Transverse colon (tissue), 4 donors: ENCODE measurements around the gene LRR1. TPM values are rescaled to one million over a fixed set of nuclear protein-coding genes. Genes with fewer than 3 reads are reported as not detected.
A peak's percentile ranks its signal among the peaks of the same experiment; 100 is the strongest.

ENCODE experiments used
- DNase-seq: peaks from one replicate; pipeline ENCODE4 v3.0.0-alpha.2; 2019
- H3K27ac ChIP-seq, 4 donors: fragments of 200-600 bp; sonication (generic); 2 replicates each; pipeline ENCODE4 v1.5.1; 2016 to 2018; ENCODE audit warnings: inconsistent platforms in 4 of 4
- H3K27me3 ChIP-seq: fragments of 200-600 bp; sonication (generic); 2 replicates; pipeline ENCODE4 v1.5.1; 2017; ENCODE audit warnings: inconsistent platforms
- H3K36me3 ChIP-seq, 4 donors: fragments of 200-600 bp; sonication (generic); 2 replicates each; pipeline ENCODE4 v1.5.1; 2017 to 2019; ENCODE audit warnings: inconsistent platforms in 4 of 4
- H3K4me1 ChIP-seq, 4 donors: fragments of 200-600 bp; sonication (generic); 2 replicates each; pipeline ENCODE4 v1.5.1; 2017 to 2020; ENCODE audit warnings: inconsistent platforms in 4 of 4
- H3K4me3 ChIP-seq, 4 donors: fragments of 200-600 bp; sonication (generic); 1 replicate in 1 of 4; 2 replicates in 3 of 4; pipeline versions ENCODE4 v1.5.1 to v1.6.1; 2017 to 2019; ENCODE audit warnings: inconsistent platforms in 4 of 4
- H3K9me3 ChIP-seq, 2 donors: fragments of 200-600 bp; sonication (generic); 2 replicates each; pipeline ENCODE4 v1.5.1; 2017 to 2019; ENCODE audit warnings: inconsistent platforms in 2 of 2
- EP300 ChIP-seq: sonication (generic); formaldehyde crosslinking; IDR thresholded peaks from one replicate; pipeline ENCODE4 v1.6.1; 2017; ENCODE audit warnings: antibody characterized with exemption, low read depth
- POLR2A ChIP-seq: fragments of 450-650 bp; IDR thresholded peaks from one replicate; pipeline ENCODE4 v1.6.1; 2016; ENCODE audit warnings: antibody characterized with exemption, mild to moderate bottlenecking, moderate library complexity
- POLR2AphosphoS5 ChIP-seq, 3 donors: sonication (generic); formaldehyde crosslinking; IDR thresholded peaks; one replicate each; pipeline ENCODE4 v1.6.1; 2016; ENCODE audit warnings: antibody characterized with exemption in 3 of 3
- WGBS, 2 donors: methylation state at CpG; one replicate each; pipeline ENCODE4 v1.1.5; 2018; ENCODE audit warnings: low coverage in 1 of 2; 5-methylcytosine and 5-hydroxymethylcytosine counted together
- in situ Hi-C, 4 donors: fragments of 200-750 bp; cut with MboI; loops; one replicate each; pipeline versions ENCODE4 v1.15.0 to v1.15.1; 2017; ENCODE audit warnings: low sequenced_read_pairs in 3 of 4, low pct_ligation_motif_present in 1 of 4, low pct_unique_long_range_greater_than_20kb in 1 of 4
- intact Hi-C: fragments of 100-400 bp; cut with DNase I; formaldehyde crosslinking; loops from one replicate; pipeline ENCODE4 v1.15.1; 2023; ENCODE audit warnings: low total_unique reads
- total RNA-seq, 4 donors: library from RNA; depleted of rRNA; stranded (reverse); fragments of >200 nt; gene quantifications; one replicate each; pipeline ENCODE4 v1.1.0, GENCODE V29; 2016
- TF ChIP-seq, protein P1 (sequence below), 5 experiments: fragments of 200-600 bp in 3 of 5; fragments of 450-650 bp in 2 of 5; sonication (generic) in 3 of 5; IDR thresholded peaks; 1 replicate in 2 of 5; 2 replicates in 3 of 5; pipeline ENCODE4 v1.5.1; 2016 to 2017; ENCODE audit warnings: antibody characterized with exemption in 5 of 5, inconsistent platforms in 3 of 5, mild to moderate bottlenecking in 2 of 5, moderate library complexity in 1 of 5

The LRR1 gene
- total RNA-seq, 4 donors from 2014 or later, result 3.0 to 17.1 (median 12.4) TPM; not detected in 1

DNA sequence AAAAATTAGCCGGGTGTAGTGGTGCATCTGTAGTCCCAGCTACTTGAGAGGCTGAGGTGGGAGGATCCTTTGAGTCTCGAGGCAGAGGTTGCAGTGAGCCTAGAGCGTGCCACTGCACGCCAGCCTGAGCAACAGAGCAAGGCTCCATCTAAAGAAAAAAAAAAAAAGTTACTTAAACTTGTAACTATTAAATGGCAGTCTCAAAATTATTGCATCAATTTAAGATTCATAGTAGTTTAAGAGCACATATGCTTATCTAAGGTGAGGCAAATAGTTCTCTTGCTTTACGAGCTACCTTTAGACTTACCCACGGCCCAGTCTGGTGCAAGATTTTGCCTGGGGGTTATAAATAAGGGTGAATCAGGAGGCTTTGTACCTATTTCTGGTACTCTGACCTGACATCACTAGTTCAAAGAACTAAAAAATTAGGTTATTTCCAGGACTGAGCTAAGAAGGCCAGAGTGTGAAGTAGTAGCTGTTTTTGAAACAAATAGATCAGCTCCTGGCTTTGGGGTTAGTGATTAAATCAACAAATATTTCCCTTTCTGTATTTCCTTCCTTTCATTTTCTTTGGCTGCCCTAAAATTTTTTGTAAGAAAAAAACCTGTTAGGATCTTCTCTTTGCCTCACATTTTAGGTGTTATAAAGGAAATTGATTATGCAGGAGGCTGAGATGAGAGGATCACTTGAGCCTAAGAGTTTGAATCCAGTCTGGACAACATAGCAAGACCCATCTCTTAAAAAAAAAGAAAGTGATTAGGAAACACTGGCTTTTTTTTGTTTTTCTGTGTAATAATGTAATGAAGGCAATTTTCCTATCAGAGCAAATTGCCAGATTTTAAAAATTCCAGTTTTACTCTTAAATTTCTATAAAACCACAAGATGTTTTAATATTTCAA, 25.4 kb downstream of the LRR1 start:
- Histone ChIP-seq H3K9me3 (no peaks in the 10 kb centered on the region), H3K4me1 (peaks cover 5 to 42% (median 36%) of the 10 kb centered on the region in 4 donors), H3K4me3 (peak overlapping the region in 1 of 4 donors; percentile 5), H3K36me3 (peaks cover 0 to 10% (median 0%) of the 10 kb centered on the region in 4 donors), H3K27ac (peak overlapping the region; percentile 44 to 95 (median 79)), H3K27me3 (no peaks in the 10 kb centered on the region)
- DNase-seq, result peak; percentile 19
- in situ Hi-C loops (no loop called here), intact Hi-C loops (no loop called here)
- 55 to 100% methylated on average over 2 to 6 of the region's 6 CpGs for WGBS, 2 donors
- TF ChIP-seq, protein P1, sequence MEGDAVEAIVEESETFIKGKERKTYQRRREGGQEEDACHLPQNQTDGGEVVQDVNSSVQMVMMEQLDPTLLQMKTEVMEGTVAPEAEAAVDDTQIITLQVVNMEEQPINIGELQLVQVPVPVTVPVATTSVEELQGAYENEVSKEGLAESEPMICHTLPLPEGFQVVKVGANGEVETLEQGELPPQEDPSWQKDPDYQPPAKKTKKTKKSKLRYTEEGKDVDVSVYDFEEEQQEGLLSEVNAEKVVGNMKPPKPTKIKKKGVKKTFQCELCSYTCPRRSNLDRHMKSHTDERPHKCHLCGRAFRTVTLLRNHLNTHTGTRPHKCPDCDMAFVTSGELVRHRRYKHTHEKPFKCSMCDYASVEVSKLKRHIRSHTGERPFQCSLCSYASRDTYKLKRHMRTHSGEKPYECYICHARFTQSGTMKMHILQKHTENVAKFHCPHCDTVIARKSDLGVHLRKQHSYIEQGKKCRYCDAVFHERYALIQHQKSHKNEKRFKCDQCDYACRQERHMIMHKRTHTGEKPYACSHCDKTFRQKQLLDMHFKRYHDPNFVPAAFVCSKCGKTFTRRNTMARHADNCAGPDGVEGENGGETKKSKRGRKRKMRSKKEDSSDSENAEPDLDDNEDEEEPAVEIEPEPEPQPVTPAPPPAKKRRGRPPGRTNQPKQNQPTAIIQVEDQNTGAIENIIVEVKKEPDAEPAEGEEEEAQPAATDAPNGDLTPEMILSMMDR (IDR thresholded peaks at IDR 0.05), result no peak
- TF ChIP-seq POLR2AphosphoS5 (IDR thresholded peaks at IDR 0.05), result peak in 1 of 3 donors; percentile 15

DNA sequence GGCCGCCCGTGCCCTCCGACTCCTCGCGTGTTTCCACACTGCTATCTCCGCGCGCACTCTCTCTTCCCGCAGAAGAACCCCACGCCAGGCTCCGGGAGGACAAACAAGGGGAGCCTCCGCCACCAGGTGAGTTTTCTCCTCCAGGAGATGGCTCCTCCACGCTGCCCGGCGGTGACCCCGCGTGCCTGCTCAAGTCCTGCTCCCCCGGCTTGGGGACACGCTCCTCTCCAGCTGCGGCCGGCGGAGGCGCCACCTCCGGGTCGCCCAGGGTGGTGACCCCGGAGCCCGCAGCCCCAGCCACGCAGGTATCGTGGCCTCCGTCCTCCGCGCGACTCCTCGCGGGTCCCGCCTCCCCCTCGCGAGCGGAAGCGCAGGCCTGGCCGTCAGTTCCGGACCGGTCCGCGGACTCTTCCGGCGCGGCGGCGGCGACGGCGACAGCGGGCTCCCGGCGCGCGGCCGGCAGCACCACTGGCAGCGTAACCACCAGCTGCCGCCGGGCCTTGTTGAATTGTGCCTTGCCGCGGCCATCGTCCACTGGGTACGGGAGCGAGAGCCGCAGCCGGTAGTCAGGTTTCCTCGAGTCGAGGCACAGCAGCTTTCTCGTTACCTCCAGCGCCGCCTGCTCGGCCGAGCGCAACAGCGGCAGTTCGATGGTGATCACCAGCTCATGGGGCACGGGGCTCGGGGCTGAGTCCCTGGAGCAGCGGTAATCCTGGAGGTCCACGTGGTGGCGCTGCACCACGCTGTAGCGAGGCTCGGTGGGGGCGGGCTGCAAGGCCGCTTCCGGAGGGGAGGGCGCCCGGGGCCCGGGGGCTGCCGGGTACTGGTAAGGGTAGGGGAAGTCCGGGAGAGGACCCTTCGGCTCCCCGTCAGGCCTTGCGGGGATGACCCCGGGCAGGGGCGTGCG, 35.2 kb downstream of the LRR1 start:
- no peaks in the 10 kb centered on the region for H3K9me3 ChIP-seq
- no peaks in the 10 kb centered on the region for H3K36me3 ChIP-seq
- in situ Hi-C loops (loop anchor here (10.0 to 25.0 kb wide), 5 partner anchors 128 to 478 kb away; partner anchors contain the start of genes KLHDC2 (in 3 of the 4), NEMF (in 1 of the 4) and VCPKMT (in 1 of the 4)), intact Hi-C loops (no loop called here)
- peak overlapping the region; percentile 65 to 90 (median 76) for H3K4me3 ChIP-seq
- TF ChIP-seq EP300 (no peak), POLR2A (peak; percentile 83), POLR2AphosphoS5 (IDR thresholded peaks at IDR 0.05) (peak; percentile 37 to 86 (median 79))
- TF ChIP-seq, protein P1 (IDR thresholded peaks at IDR 0.05), result peak; percentile 74 to 81 (median 76)
- H3K4me1 ChIP-seq, result peaks cover 17 to 44% (median 29%) of the 10 kb centered on the region in 4 donors
- DNase-seq, result peak; percentile 96
- H3K27ac ChIP-seq, result peak overlapping the region; percentile 94 to 99 (median 96)
- WGBS, 2 donors, result 0% methylated on average over 71 of the region's 101 CpGs; no CpG with 5 or more reads in 1 of the 2 donors
- H3K27me3 ChIP-seq, result no peaks in the 10 kb centered on the region

DNA sequence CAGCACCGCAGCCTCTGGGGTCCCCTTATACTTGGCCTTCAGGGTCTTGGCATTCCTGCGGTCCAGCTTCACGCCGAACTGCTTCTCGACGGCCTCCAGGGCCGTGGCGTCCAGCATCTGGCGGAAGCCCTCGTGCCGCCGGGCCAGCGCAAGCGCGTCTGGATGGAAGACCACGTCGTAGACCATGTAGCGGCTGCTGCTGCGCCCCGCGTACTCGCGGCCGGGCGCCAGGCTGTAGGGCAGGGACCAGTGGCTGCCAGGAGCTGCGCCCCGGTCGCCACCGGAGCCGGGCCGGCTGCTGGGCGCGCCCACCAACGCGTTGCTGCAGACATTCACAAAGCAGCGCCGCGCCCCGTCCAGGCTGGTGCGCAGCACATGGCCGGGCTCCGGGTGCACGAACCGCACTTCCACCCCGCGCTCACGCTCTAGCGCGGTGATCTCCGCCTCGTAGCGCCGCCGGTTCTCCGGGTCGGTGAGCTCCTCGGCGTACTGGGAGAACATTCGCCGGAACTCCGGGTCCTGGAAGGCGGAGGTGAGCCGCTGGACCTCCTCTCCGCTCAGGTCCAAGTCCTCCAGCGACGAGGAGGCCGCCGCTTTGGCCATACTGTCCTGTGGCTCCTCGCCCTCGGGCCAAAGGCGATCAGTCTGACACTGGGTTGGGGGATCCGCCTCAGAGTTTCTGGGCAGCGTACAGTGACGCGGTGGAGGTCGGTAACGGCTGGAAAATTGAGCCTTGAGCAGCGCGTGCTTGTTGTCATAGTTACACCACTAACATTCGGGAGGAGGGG, 36.0 kb downstream of the LRR1 start, which contains the start of gene DNAAF2:
TSS of gene DNAAF2 (minus strand) at position 698 of the 788 bp plus-strand sequence. CDS start at position 603, 95 bp downstream.
- peak; percentile 69 for DNase-seq
- TF ChIP-seq EP300, result no peak
- TF ChIP-seq, protein P1 (IDR thresholded peaks at IDR 0.05), result no peak
- TF ChIP-seq POLR2A, result no peak
- no peak for TF ChIP-seq POLR2AphosphoS5 (IDR thresholded peaks at IDR 0.05)
- H3K27me3 ChIP-seq, result no peaks in the 10 kb centered on the region
- H3K27ac ChIP-seq, result peak within 1 kb of the TSS; percentile 94 to 99 (median 96)
- H3K4me3 ChIP-seq, result peak within 1 kb of the TSS; percentile 65 to 90 (median 76)
- H3K4me1 ChIP-seq, result peaks cover 17 to 44% (median 29%) of the 10 kb centered on the region in 4 donors
- intact Hi-C loops (no loop called here), in situ Hi-C loops (loop anchor here (10.0 to 25.0 kb wide), 5 partner anchors 128 to 478 kb away; partner anchors contain the start of genes KLHDC2 (in 3 of the 4), NEMF (in 1 of the 4) and VCPKMT (in 1 of the 4))
- H3K36me3 ChIP-seq, result no peaks in the 10 kb centered on the region
- 0% methylated on average over 54 of the region's 80 CpGs; no CpG with 5 or more reads in 1 of the 2 donors for WGBS, 2 donors
- no peaks in the 10 kb centered on the region for H3K9me3 ChIP-seq
